NCI-H1417 (cell line): ENCODE measurements around the gene ATCAY.
A peak's percentile ranks its signal among the peaks of the same experiment; 100 is the strongest.
"Not testable (repeated sequence)": the region's sequence is repeated elsewhere in the genome, so short reads cannot be mapped to it uniquely, and the experiment has no call there.

Experiments used
- DNase-seq, 3 experiments: peaks; one replicate each; lab custom pipeline; 2025; lab: John Stamatoyannopoulos, UW

The ATCAY gene

GRCh38 chr19:3902317-3902973 is 22.0 kb downstream of the ATCAY start:
- DNase-seq, result no peak

DNA sequence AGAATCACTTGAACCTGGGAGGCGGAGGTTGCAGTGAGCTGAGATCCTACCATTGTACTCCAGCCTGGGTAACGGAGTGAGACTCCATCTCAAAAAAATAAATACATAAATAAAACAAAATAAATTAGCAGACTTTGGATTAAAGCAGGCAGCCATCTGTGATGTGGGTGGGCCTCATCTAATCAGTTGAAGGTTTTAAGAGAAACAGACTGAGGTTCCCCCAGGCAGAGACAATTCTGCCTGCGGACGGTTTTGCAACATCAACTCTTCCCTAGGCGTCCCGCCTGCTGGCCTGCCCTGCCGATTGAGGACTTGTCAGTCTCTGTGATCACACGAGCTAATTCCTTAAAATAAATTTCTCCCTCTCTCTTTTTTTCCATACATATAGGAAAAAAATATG is 23.7 kb downstream of the ATCAY start:
- no peak for DNase-seq

DNA sequence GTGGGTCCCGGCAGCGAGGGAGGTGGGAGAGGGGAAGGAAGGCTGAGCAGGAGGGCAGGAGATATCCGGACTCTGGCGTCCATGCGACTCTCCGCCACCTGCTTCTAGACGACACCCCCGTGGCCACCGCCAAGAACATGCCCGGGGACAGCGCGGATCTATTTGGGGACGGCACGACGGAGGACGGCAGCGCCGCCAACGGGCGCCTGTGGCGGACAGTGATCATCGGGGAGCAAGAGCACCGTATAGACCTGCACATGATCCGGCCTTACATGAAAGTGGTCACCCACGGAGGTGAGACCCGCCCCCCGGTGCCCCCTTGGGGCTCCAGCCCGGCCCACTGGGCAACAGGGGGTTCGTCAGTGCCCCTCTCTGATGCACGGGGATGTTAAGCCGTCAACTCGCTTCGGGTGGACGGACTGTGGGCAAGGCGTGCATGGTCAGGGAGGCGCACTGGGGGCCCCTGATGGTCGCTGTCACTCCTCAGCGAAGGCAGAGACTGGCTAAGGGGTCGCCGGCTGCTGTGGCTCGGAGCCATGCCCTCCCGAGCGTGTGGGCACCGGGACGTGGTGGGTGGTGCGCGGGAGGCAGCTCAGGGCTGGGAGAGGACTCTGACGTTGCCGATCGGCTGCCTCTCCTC is 27.3 kb downstream of the ATCAY start:
- DNase-seq, result no peak

DNA sequence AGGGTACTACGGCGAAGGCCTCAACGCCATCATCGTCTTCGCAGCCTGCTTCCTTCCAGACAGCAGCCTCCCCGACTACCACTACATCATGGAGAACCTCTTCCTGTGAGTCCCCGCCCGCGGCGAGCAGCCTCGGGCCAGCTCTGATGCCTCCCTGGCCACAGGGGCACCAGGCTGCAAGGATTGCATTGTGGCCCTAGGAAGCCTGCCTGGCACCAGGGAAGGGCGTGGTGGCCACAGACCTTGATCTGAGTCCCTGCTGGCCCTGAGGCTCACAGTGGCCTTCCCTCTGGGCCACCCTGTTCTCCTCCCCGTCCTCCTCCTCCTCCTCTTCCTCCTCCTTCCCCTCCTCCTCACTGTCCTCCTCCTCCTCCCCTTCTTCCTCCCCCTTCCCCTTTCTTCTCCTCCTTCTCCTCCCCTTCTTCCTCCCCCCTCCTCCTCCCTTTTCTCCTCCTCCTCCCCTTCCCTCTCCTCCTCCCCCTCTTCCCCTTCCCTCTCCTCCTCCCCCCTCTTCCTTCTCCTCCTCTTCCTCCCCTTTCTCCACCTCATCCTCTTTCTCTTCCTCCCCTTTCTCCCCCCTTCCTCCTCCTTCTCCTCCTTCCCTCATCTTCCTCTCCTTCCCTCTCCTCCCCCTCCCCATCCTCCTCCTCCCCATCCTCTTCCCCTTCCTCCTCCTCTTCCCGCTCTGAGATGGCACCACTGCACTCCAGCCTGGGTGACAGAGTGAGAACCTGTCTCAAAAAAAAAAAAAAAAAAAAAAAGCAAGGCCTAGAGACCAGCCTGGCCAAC is 28.0 kb downstream of the ATCAY start:
- DNase-seq, result no peak

DNA sequence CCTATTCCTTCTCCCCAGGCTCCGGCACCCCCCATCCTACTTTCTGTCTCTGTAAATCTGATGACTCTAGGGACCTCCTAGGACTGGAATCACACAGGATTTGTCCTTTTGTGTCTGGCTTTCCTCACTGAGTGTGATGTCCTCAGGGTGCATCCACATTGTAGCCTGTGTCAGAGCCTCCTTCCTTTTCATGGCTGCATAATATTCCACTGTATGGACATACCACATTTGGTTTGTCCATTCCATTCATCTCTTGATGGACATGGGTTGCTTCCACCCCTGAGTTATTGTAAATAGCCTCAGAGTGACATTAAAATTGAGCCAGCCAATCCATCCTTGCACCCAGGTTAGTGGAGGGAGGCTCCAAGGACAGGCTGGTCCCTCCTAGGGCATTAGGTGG is 29.6 kb downstream of the ATCAY start:
- DNase-seq, result no peak

DNA sequence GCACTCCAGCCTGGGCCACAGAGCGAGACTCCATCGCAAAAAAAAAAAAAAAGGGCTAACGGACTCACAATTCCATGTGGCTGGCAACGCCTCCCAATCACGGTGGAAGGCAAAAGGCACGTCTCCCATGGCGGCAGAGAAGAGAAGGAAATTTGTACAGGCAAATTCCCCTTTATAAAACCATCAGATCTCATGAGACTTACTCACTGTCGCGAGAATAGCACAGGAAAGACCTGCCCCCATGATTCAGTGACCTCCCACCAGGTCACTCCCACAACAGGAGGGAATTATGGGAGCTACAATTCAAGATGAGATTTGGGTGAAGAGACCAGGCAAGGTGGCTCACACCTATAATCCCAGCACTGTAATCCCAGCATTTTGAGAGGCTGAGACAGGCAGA is 33.7 kb downstream of the ATCAY start:
- DNase-seq, result no peak

GRCh38 chr19:3916033-3916432 is 35.5 kb downstream of the ATCAY start:
- no peak for DNase-seq

DNA sequence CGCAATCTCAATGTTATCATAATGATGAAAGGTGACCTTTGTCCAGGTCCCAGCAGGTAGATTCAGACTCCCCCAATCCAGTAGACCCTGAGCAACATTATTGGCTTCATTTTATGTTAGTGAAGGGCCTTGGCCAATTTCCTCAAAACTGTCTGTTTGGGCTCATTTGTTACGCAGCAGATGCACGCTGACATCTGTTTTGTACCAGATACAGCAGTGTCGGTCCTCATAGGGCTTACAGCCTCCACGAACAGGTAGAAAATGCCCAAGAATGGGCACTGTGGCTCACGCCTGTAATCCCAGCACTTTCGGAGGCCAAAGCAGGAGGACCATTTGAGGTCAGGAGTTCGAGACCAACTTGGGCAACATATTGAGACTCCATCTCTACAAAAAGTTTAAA is 39.3 kb downstream of the ATCAY start:
- DNase-seq, result no peak

DNA sequence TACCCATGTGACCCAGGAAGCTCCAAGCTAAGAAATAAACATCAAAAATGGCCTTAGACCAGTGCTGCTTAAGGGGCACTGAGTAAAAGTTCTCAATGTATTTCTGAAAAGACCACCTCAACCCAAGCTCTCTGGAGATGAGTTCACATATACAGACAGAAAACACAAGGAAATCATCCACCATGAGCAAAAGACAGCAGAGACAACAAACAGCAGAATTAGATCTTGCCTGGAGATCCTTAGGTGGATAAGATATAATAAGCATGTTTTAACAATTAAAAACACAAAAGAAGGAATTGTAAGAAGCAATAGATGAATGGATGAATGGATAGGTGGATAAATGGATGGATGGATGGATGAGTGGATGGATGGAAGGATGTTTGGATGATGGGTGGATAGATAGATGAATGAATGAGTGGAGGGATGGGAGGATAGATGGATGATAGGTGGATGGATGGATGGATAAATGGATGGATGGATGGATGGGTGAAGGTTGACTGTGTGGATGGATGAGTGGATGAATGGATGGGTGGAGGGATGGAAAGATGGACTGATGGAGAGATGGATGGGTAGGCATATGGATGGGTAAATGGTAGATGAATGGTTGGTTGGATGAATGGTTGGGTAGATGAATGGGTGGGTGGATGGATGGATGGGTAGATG is 42.7 kb downstream of the ATCAY start:
- no peak for DNase-seq

- DNase-seq, result no peak
Observed at GRCh38 chr19:3923912-3924311, 43.4 kb downstream of the ATCAY start.

GRCh38 chr19:3931041-3931440 is 50.6 kb downstream of the ATCAY start:
- DNase-seq, result no peak

GRCh38 chr19:3932931-3933810 is 52.7 kb downstream of the ATCAY start, which contains the start of gene NMRK2:
Gene NMRK2, plus strand, starts transcription at chr19:3933069. Its CDS starts 603 bp downstream, at chr19:3933672.
- peak in 2 of 3 experiments; percentile 33 to 53 for DNase-seq

- no peak for DNase-seq
Observed at GRCh38 chr19:3936506-3937442, 56.3 kb downstream of the ATCAY start.

DNA sequence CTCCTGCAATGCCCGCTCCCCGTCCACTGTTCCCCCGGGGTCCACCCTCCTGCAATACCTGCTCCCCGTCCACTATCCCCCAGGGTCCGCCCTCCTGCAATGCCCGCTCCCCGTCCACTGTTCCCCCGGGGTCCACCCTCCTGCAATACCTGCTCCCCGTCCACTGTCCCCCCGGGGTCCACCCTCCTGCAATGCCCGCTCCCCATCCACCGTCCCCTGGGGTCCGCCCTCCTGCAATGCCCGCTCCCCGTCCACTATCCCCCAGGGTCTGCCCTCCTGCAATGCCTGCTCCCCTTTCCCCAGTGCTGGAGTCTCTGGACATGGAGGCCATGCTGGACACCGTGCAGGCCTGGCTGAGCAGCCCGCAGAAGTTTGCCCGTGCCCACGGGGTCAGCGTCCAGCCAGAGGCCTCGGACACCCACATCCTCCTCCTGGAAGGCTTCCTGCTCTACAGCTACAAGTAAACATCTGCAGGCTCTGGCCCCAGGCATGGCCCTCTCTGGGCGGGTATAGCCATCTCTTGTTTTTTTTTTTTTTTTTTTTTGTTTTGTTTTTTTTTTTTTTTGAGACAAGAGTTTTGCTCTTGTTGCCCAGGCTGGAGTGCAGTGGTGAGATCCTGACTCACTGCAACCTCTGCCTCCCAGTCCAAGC is 57.9 kb downstream of the ATCAY start:
- DNase-seq, result not testable (repeated sequence)

- DNase-seq, result no peak
Observed at GRCh38 chr19:3942790-3943409, 62.4 kb downstream of the ATCAY start.

DNA sequence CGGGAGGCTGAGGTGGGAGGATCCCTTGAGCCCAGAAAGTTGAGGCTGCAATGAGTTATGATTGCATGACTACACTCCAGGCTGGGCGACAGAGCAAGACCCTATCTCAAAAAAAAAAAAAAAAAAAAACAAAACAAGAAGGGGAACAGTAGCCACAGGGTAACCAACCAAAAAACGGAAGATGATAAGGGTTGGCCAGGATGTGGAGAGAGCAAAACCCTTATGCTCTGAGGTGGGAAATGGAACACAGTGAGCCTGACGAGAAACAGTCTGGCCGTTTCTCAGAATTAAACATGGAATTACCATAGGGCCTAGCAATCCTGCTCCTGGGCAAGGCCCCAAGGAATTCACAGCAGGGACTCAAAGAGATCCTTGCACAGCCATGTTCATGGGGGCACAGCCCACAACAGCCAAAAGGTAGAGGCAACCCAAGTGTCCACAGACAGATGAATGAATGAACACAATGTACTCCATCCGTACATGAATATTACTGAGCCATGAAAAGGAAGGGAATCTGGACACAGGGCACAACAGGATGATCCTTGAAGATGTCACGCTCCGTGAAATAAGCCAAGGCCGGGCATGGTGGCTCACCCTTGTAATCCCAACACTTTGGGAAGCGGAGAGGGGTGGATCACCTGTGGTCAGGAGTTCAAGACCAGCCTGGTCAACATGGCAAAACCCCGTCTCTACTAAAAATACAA is 63.7 kb downstream of the ATCAY start:
- DNase-seq, result no peak

GRCh38 chr19:3945838-3946237 is 65.4 kb downstream of the ATCAY start:
- no peak for DNase-seq

GRCh38 chr19:3947316-3947933 is 66.9 kb downstream of the ATCAY start:
- not testable (repeated sequence) for DNase-seq
